Measurements from ENCODE around the gene DPF3.

Gene DPF3

GRCh38 chr14:72774141-72774540, 119.8 kb downstream of the DPF3 start:
- no peaks in the 10 kb centered on the region for H4K20me1 ChIP-seq (ENCODE audit: control insufficient read depth, insufficient read depth, low read depth, low read length)
- no peaks in the 10 kb centered on the region for H3K9me3 ChIP-seq (ENCODE audit: control insufficient read depth, insufficient read depth, low read length)
- no peaks in the 10 kb centered on the region for H3K4me1 ChIP-seq (ENCODE audit: control insufficient read depth, low read length)
- no peaks in the 10 kb centered on the region for H3K79me2 ChIP-seq (ENCODE audit: control insufficient read depth, low read length)
- H3F3A ChIP-seq (ENCODE audit: control insufficient read depth, insufficient read depth), result no peaks in the 10 kb centered on the region
- H3K36me3 ChIP-seq (ENCODE audit: control insufficient read depth, low read length), result no peaks in the 10 kb centered on the region
- H3K27me3 ChIP-seq (ENCODE audit: control insufficient read depth, low read length), result peaks cover 3% of the 10 kb centered on the region; the same call in 1 of the 2 replicates
- no peaks in the 10 kb centered on the region for H3K9me2 ChIP-seq (replicated peaks; ENCODE audit: control insufficient read depth, low read length)
- H3K4me2 ChIP-seq (ENCODE audit: low read length), result no peak overlapping the region
- TF ChIP-seq EZH2phosphoT487 (IDR thresholded peaks at IDR 0.05; ENCODE audit: borderline replicate concordance, low read length), result no peak
- TF ChIP-seq CTCF (IDR thresholded peaks at IDR 0.05; ENCODE audit: low read depth, low read length, poor library complexity, severe bottlenecking), result no peak
- H3K27ac ChIP-seq (ENCODE audit: low read depth, low read length), result no peak overlapping the region
- H3K4me3 ChIP-seq (ENCODE audit: low read length), result no peak overlapping the region

GRCh38 chr14:72771561-72771960, 122.3 kb downstream of the DPF3 start:
- H3K27ac ChIP-seq (ENCODE audit: low read depth, low read length), result no peak overlapping the region
- no peaks in the 10 kb centered on the region for H3K36me3 ChIP-seq (ENCODE audit: control insufficient read depth, low read length)
- no peaks in the 10 kb centered on the region for H3K9me2 ChIP-seq (replicated peaks; ENCODE audit: control insufficient read depth, low read length)
- no peak overlapping the region for H3K4me3 ChIP-seq (ENCODE audit: low read length)
- no peaks in the 10 kb centered on the region for H3K4me1 ChIP-seq (ENCODE audit: control insufficient read depth, low read length)
- no peaks in the 10 kb centered on the region for H3F3A ChIP-seq (ENCODE audit: control insufficient read depth, insufficient read depth)
- H4K20me1 ChIP-seq (ENCODE audit: control insufficient read depth, insufficient read depth, low read depth, low read length), result no peaks in the 10 kb centered on the region
- H3K27me3 ChIP-seq (ENCODE audit: control insufficient read depth, low read length), result peaks cover 3% of the 10 kb centered on the region; the same call in 1 of the 2 replicates
- TF ChIP-seq CTCF (IDR thresholded peaks at IDR 0.05; ENCODE audit: low read depth, low read length, poor library complexity, severe bottlenecking) (no peak), EZH2phosphoT487 (IDR thresholded peaks at IDR 0.05; ENCODE audit: borderline replicate concordance, low read length) (no peak)
- H3K9me3 ChIP-seq (ENCODE audit: control insufficient read depth, insufficient read depth, low read length), result peaks cover 6% of the 10 kb centered on the region; the same call in 1 of the 2 replicates
- no peak overlapping the region for H3K4me2 ChIP-seq (ENCODE audit: low read length)
- no peaks in the 10 kb centered on the region for H3K79me2 ChIP-seq (ENCODE audit: control insufficient read depth, low read length)

DNA sequence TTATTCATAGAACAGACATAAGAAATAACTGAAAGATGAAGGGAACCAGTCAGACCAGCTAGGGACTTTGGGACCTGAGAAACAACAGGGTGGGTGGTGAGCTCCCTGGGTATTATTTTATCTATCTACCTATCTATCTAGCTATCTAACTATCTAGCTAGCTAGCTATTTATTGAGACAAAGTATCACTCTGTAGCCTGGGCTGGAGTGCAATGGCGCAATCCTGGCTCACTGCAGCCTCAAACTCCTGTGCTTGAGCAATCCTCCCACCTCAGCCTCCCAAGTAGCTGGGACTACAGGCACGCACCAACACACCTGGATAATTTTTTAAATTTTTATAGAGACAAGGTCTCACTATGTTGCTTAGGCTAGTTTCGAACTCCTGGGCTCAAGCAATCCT, 127.6 kb downstream of the DPF3 start:
- TF ChIP-seq CTCF (IDR thresholded peaks at IDR 0.05; ENCODE audit: low read depth, low read length, poor library complexity, severe bottlenecking) (no peak), EZH2phosphoT487 (IDR thresholded peaks at IDR 0.05; ENCODE audit: borderline replicate concordance, low read length) (no peak)
- Histone ChIP-seq H3K27ac (ENCODE audit: low read depth, low read length) (no peak overlapping the region), H3K4me3 (ENCODE audit: low read length) (no peak overlapping the region), H3K79me2 (ENCODE audit: control insufficient read depth, low read length) (no peaks in the 10 kb centered on the region), H4K20me1 (ENCODE audit: control insufficient read depth, insufficient read depth, low read depth, low read length) (no peaks in the 10 kb centered on the region), H3K36me3 (ENCODE audit: control insufficient read depth, low read length) (no peaks in the 10 kb centered on the region), H3K9me2 (replicated peaks; ENCODE audit: control insufficient read depth, low read length) (no peaks in the 10 kb centered on the region), H3K4me1 (ENCODE audit: control insufficient read depth, low read length) (no peaks in the 10 kb centered on the region), H3F3A (ENCODE audit: control insufficient read depth, insufficient read depth) (no peaks in the 10 kb centered on the region), H3K4me2 (ENCODE audit: low read length) (no peak overlapping the region), H3K9me3 (ENCODE audit: control insufficient read depth, insufficient read depth, low read length) (peaks cover 6% of the 10 kb centered on the region; the same call in 1 of the 2 replicates), H3K27me3 (ENCODE audit: control insufficient read depth, low read length) (0 out of 2 replicates have a peak, but pooled peaks cover 3% of the 10 kb centered on the region)
